SH-SY5Y (cell line): ENCODE results near the gene MRPL11.

Source experiments
- GATA2 ChIP-seq: IDR thresholded peaks from 2 replicates; pipeline ENCODE4 v1.6.1; 2011; ENCODE audit warnings: mild to moderate bottlenecking, low read depth, low read length
- GATA3 ChIP-seq: IDR thresholded peaks from 2 replicates; pipeline ENCODE4 v1.6.1; 2011; ENCODE audit warnings: low read depth, mild to moderate bottlenecking, low read length, moderate library complexity

Gene MRPL11

DNA sequence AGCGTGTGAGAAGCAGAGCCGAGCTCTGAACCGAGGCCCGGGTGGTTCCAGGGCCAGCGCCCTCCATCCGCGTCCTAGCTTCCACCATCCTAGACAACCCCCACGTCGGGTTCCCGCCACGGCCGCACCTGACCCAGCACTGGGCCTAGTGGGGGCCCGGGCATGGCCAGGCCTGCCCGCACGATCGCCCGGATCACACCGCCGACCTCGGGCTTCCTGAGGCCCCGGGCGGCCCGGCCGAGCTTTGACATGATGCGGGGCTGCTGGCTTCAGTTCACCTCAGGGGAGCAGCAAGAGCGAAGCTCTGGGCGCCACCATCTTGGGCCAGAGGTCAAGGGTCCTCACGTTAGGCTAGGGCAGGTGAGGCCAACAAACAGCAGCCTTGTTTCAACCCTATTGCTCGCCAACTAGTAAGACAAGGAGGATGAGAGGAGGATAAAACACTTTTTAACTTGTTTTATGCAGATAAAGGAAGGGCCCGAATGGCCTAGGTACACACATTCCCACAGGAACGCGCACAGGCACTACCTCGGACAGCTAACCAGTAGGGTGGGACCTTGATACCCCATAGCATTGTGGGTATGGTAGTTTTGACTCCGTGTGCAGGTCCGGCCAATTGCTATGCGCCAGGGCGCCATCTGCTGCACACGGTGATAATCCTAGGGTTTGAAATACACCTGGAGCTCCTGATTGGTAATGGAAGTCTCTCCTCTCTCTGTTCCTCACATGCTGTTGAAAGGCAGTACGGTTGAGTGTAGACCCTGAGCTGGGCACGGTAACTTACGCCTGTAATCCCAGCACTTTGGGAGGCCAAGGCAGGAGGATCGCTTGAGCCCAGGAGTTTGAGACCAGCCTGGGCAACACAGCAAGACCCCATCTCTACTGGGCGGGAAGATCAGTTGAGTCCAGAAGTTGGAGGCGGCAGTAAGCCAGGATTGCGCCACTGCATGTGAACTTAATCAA lies at the start of gene MRPL11:
Gene MRPL11, minus strand, starts transcription at position 345 of the 963 bp plus-strand sequence. Its CDS starts 94 bp downstream, at position 251.
- no peak for TF ChIP-seq GATA3
- TF ChIP-seq GATA2 = no peak

DNA sequence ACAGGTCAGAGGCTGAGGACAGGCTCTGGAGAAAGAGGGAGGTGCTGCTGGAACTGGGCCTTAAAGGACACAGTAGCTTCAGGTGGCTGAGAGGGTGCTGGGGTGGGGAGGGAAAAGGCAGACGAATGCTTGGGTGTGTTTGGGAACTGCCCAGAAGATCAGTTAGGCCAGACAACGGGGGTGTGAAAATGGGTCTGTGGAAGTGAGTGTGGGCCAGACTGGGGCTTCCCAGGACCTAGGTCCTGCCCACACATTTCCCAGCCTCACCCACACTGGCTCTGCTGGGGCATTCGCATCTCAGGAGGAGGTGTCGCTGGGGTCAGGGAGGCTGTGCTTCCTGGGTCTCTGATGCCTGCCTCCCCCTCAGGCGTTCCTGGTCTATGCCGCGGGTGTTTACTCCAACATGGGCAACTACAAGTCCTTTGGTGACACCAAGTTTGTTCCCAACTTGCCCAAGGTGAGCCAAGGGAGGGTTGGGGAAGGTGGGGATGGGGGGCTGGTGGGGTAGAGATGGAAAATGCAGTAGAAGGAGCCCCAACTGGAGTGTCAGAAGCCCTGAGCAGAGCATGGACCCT lies 46.2 kb upstream of the MRPL11 start:
- TF ChIP-seq GATA2 = no peak
- TF ChIP-seq GATA3 = no peak

DNA sequence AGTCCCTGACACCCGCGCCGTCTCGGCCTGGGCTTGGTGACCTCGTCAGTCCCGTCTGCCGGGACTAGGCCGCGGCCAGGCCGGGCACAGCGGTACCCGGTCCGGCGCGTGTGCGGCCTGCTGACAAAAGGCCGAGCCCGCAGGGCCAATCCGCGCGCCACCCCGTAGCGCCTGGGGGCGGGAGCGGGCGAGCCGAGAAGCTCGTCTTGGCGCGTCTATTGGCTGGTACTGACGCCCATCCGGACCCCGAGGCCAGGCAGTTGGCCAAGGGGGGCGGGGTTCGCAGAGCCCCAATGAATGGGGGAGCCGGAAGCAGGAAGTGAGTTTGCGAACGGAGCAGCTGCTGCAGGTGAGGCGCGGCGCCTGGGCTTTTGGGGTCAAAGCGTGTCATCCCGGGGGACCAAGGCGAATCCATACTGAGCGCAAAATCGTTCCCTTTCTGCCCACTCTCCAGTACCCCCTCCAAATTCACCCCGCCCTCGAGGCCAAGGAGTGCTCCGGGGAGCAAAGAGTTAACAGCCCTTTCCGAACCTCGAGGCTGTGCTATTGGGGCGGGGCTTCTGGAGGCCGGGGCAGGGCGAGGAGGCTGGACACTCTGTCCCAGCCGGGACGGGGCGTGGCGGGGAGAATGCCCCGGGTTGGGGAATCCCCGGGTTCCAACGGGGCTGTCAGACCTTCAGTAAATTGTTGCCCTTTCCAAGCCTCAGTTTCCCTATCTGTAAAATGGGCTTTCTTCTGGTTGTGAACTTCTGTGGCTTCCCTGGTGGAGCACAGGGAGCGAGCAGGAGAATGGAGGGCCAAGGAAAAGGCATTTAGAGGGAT lies 41.7 kb upstream of the MRPL11 start, which contains the start of gene DPP3:
Gene DPP3, plus strand, starts transcription at position 318 of the 822 bp plus-strand sequence. CDS start 1,767 bp downstream, outside the sequence.
- TF ChIP-seq GATA3 = no peak
- no peak for TF ChIP-seq GATA2

DNA sequence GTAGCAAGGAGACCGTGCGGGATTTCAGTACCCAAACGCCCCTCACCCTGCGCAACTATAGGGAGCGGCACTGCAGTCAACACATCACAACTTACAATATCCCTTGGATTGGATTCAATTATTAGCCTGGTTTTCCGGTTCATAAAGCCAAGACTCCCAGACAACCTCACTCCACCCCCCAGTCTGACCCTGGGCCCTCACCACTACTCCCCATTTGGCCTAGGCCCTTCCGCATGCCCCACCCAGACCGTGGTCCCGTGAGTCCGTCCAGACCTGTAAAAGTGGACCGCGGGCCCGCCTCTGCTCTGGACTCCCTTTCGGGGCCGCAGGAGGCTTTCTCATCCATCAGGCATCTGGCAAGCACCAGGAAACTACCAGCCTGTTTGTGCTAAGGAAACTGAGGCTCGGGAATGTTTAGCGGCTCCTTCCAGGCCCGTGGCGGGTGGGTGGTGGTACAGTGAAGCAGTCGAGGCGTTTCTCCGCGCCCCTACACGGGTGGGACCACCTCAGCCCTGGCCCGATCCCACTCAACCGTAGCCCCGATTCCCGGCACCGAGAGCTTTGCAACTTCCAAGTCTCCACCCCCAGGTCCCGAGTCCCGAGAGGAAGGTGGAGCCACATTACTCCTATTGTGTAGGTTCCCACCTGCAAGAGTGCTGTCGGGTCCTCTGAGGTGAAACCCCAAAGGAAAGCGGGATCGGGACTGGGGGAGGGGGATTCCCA lies 40.9 kb upstream of the MRPL11 start:
- TF ChIP-seq GATA2 = no peak
- no peak for TF ChIP-seq GATA3

DNA sequence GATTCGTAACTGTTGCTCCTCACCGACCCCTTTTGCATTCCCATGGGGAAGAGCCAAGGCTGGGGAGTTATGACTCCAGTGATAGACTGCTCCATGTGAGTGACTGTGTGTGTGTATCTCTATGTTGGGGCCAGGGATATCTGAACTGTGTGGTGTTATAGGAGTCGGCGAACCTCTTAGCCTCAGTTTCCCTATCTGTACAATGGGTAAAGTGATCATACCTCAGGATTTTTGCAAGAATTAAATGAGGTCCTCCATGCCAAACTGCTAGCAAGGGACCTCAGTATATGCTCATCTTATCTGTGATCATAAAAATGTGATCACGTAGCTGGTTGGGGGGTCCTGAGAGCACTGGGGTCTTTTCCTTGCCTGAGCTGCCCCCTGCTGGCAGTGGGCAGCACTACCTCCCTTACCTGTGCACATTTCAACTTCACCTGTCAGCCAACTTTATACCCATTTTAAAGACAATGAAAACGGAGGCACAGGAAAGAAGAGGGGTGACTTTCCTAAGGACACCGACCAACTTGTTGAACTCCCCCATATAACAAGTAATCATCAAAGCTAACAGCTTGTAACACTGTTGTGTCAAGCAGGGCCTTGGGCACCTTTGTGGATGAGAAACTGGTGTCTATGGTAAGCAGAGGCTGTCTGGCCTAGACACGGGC lies 40.2 kb upstream of the MRPL11 start:
- TF ChIP-seq GATA2 (peak; percentile 16; the same call in 1 of the 2 replicates), GATA3 (no peak)

DNA sequence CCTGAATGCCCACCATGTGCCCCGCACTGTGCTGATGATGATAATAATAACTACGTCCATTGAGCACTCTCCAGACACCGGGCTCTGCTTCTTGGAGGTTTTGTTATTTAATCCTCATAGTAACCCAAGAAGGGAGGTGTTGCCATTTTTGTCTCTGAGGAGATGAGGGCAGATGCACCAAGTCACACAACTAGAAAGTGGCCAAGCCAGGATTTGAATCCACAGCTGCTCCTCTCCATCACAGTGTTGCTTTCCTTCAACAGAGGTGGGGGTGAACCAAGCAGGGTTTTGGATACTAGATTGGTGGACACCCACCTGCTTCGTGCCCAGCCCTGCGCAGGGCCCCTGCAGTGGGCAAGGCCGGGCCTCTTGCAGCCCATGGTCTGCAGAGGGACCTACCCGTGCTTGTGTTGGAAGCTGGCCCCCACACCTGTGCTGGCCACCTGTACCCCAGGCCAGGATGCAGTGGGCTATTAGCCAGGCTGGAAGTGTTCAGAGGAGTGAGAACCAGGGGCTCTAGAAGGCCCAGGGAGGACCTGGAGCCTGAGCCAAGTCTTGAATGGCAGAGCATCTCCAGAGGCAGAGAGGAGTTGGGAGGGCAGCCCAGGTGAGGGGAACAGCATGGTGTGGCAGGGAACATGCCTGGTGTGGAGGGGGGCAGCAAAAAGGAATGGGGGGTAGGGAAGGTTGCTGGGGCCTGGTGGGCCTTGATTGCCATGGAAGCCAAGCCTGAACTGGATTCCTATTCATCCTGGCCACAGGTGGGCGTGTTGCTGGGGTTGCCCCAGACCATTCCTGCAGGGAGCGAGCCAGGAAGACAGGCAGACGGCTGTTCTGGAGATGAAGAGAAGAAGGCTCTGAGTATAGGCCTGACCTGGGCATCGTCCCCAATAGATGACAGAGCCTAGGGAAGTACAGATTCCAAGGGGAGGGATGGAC lies 38.9 kb upstream of the MRPL11 start:
- TF ChIP-seq GATA3 = no peak
- TF ChIP-seq GATA2 = no peak

DNA sequence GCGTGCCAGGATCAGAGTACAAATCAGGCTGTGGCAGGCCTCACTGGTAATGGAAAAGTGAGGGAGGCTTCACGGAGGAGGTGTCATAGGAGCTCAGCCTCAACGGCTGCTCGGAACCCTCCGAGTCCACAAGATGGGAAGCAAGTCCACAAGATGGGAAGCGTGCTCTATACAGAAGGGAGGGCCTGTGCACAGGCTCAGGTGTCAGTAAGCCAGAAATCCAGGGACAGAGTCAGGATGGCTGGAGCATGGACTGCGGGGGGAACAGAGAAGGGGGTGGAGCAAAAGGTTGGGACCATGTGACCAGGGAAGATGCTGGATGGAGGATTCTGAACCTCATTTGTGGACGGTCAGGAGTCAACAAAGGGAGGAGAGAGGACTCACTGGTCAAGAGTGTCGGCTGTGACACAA lies 38.2 kb upstream of the MRPL11 start:
- TF ChIP-seq GATA2 (no peak), GATA3 (no peak)

DNA sequence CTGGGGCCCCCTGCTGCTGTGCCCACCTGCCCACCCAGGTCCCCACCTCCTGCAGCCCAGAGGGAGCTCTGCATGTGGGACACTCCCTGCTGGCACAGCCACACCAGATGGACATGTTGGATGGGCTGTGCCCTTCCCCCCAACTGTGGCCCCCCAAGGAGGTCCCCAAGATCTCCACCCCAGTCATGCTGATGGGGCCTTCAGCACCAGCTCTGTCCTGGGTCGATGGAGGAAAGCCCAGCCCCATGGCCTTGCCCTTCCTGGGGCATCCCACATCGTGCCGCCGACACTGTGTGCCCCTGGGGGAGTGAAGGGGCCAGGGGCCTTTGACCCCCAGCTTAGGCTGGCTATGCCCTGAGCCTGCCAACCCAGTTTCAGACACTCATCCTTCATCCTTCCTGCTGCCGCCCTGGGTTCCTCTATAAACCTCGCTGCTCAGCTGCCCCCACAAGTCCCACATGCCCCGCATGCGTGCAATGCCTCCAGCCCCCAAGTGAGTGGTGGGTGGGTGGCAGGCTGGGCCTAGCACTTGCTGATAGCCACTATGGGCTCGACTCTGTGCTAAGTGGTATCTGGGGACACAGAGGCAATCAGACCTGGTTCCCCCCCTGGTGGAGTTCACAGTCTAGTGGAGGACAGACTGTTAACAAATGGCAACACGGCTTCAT lies 37.7 kb upstream of the MRPL11 start:
- TF ChIP-seq GATA3 = no peak
- no peak for TF ChIP-seq GATA2

DNA sequence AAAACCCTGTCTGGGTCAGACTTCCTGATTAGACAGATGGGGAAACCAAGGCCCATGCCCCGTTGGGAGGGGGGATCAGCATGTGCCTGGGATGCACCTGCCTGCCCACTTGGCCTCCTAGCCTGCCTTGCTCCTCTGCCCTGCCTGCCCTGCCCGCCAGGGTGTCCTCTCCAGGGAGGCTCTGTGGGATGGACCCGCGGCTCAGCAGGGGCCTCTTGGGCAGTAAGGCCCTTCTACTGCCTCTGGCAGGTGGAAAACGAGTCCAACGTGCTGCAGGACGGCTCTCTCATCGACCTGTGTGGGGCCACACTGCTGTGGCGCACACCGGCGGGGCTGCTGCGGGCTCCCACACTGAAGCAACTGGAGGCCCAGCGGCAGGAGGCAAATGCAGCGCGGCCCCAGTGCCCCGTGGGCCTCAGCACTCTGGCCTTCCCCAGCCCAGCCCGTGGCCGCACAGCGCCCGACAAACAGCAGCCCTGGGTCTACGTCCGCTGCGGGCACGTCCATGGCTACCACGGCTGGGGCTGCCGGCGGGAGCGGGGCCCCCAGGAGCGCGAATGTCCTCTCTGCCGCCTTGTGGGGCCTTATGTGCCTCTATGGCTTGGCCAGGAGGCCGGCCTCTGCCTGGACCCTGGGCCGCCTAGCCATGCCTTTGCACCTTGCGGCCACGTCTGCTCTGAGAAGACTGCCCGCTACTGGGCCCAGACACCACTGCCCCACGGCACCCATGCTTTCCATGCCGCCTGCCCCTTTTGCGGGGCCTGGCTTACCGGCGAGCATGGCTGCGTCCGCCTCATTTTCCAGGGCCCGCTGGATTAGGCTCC lies 36.9 kb upstream of the MRPL11 start:
- TF ChIP-seq GATA3 = no peak
- no peak for TF ChIP-seq GATA2

DNA sequence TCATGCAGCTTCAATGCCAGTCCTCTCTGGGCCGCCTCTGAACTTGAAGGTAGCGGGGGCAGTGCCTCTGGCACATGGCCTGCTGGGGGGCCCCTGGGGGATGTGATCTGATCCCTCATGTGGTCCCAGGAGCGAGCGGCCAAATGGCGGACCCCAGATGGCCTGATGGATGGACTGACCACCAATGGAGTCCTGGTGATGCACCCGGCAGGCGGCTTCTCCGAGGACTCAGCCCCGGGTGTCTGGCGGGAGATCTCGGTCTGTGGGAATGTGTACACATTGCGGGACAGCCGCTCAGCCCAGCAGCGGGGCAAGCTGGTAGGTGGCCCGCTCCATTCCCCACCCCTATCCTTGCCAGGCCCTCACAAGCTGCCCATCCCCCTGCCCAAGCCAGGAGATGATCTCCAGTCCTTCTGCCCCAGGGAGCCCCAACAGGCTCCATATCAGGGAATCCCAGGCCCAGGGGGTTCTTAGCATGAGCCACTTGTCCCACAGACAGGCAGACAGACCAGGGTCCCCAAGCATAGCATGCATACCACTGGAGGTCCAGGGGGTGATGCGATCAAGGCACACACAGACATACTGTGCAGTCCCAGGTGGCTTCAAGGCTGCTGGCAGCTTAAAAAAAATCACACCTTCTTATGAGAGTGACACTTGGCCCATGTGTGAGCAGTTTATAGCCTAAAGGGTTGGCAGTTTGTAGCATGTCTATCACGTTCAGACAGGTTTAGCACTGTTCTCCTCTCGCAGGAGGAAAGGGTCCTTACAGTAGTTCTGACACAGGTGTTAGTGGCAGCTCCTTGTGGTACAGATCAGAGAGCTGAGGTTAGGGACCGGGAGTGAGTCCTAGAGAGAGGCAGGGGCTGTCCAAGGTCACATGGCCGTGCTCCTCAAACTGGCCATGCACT lies 35.2 kb upstream of the MRPL11 start:
- TF ChIP-seq GATA2 (no peak), GATA3 (no peak)
